Spleen (tissue), 7 donors: ENCODE measurements around the gene PITPNC1.

ENCODE experiments used
- POLR2A ChIP-seq, 3 donors: fragments of 450-650 bp; IDR thresholded peaks; one replicate each; pipeline ENCODE4 v1.5.1; 2017; ENCODE audit warnings: antibody characterized with exemption in 3 of 3, mild to moderate bottlenecking in 1 of 3
- TF ChIP-seq, protein P1 (sequence below), 11 experiments: fragments of 200-600 bp in 7 of 11; fragments of 450-650 bp in 4 of 11; sonication (generic) in 4 of 11; IDR thresholded peaks in 8 of 11; conservative IDR thresholded peaks in 3 of 11; 1 replicate in 7 of 11; 2 replicates in 4 of 11; pipeline versions ENCODE4 v1.4.0 to v1.8.0; 2016 to 2021; ENCODE audit warnings: antibody characterized with exemption in 11 of 11, inconsistent platforms in 4 of 11, mild to moderate bottlenecking in 1 of 11
- donor health status: DM: no; HTN: no; CAD: no; lungs with moderate emphysema.
- donor health status: DM: no; HTN: no; CAD: no.
- donor health status: DM: no; HTN: no; CAD: no.

DNA sequence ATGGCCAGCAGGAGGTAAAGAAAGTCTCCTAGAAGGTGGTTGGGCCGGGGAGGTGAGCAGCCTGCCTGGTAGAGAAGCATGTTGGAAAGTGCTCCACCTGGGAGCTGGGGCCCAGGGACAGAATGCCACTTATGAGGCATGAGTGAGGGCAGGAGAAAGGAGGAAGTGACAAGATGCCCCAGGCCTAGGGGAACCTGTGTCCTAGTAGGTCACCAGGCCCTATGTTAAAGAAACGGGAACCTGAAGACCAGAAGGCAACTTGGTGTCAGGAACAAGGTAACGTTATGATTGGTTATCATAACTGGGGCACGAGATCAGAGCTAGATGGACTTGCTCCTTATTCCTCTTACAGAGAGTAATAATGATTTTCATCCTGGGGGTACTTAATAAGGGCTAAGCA lies 34.3 kb downstream of the PITPNC1 start:
- no peak for TF ChIP-seq POLR2A (IDR thresholded peaks at IDR 0.05)
- TF ChIP-seq, protein P1, sequence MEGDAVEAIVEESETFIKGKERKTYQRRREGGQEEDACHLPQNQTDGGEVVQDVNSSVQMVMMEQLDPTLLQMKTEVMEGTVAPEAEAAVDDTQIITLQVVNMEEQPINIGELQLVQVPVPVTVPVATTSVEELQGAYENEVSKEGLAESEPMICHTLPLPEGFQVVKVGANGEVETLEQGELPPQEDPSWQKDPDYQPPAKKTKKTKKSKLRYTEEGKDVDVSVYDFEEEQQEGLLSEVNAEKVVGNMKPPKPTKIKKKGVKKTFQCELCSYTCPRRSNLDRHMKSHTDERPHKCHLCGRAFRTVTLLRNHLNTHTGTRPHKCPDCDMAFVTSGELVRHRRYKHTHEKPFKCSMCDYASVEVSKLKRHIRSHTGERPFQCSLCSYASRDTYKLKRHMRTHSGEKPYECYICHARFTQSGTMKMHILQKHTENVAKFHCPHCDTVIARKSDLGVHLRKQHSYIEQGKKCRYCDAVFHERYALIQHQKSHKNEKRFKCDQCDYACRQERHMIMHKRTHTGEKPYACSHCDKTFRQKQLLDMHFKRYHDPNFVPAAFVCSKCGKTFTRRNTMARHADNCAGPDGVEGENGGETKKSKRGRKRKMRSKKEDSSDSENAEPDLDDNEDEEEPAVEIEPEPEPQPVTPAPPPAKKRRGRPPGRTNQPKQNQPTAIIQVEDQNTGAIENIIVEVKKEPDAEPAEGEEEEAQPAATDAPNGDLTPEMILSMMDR (IDR thresholded peaks at IDR 0.05 in 8 of 11, conservative IDR thresholded peaks at IDR 0.05 in 3 of 11): no peak
